Posterior vena cava (tissue), 2 donors: Measurements from ENCODE around the gene RLN2. TPM values are rescaled to one million over a fixed set of nuclear protein-coding genes. Genes with fewer than 3 reads are reported as not detected.
"Not testable (repeated sequence)": the region's sequence is repeated elsewhere in the genome, so short reads cannot be mapped to it uniquely, and the experiment has no call there.

Experiments used
- DNase-seq: peaks from one replicate; pipeline ENCODE4 v3.0.0-alpha.2; 2020; ENCODE audit warnings: low spot score
- intact Hi-C, 2 donors: fragments of 100-400 bp; cut with DNase I; formaldehyde crosslinking; loops; one replicate each; pipeline versions ENCODE4 v1.14.1 to v1.14.2; 2022 to 2023
- long read RNA-seq, 2 donors: library from polyadenylated mRNA; unstranded; transcript quantifications; one replicate each; pipeline ENCODE4 v2.0.0, GENCODE V29; 2020 to 2021
- total RNA-seq, 2 donors: library from RNA; stranded (reverse); fragmentation: NEBNext Ultra II Directional; extraction: Animal tissue kit (Norgen Biotek cat#: 25700); gene quantifications; one replicate each; pipeline ENCODE4 v1.2.1, GENCODE V29; 2021
- donor health status: DM: yes; HTN: yes; CAD: no.
- donor health status: DM: yes; HTN: yes; CAD: no.

RLN2 gene
- total RNA-seq = not detected
- long read RNA-seq, donor 1 = 0 reads
- long read RNA-seq, donor 2 = 0 reads

DNA sequence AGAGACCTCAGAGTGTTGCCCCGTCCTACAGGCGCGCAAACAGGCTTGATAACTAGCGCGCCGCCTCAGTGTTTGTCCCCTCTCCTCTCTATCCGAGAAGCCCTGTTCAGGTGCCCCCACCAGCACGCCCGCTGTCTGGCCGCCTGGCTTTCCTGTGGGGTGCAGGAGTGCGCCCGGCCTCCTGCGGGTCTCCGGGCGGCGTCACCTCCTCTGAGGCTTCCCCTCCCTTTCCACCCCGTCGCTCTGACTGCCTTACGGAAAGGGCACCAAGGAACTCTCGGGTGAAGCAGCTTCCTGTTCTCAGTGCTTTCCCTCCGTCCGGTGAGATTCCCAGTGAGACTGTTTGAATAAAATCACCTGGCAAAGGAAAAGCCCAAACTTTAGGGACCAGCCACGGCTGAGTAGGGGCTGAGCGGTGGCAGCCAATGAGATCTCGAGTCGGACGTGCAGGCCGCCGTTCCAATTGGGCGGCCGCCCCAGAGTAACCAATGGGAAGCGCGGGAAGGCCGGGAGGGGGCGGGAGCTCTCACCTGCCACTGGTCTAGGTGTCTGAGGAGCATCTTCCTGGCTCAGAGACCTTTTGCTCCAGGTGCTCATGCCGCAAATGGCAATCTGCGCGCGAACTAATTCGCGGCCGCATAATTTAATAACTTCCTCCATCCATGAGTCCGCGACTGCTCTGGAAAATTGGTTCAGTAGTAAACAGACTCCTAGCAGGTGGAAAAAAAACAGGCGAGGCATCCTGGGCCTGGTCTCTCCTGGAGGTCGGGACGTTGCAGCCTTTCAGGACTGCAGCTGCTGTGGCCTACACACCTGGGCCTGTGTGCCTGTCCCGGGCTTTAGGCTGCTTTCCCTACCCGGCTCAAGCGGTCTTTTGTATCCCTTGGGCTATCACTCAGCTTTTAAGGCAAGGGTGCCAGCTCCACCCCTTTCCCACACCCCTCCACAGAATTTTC lies at the start of gene RLN2:
TSS of gene RLN2 (minus strand) at position 877 of the 956 bp plus-strand sequence. CDS start at position 741, 136 bp downstream.
- intact Hi-C loops, DNase-seq: not testable (repeated sequence)

- intact Hi-C loops = no loop called here
- no peak for DNase-seq
These were observed 49.7 kb upstream of the RLN2 start for GRCh38 chr9:5354184-5354583.

GRCh38 chr9:5352637-5353248 lies 48.2 kb upstream of the RLN2 start:
- intact Hi-C loops = no loop called here
- no peak for DNase-seq

DNA sequence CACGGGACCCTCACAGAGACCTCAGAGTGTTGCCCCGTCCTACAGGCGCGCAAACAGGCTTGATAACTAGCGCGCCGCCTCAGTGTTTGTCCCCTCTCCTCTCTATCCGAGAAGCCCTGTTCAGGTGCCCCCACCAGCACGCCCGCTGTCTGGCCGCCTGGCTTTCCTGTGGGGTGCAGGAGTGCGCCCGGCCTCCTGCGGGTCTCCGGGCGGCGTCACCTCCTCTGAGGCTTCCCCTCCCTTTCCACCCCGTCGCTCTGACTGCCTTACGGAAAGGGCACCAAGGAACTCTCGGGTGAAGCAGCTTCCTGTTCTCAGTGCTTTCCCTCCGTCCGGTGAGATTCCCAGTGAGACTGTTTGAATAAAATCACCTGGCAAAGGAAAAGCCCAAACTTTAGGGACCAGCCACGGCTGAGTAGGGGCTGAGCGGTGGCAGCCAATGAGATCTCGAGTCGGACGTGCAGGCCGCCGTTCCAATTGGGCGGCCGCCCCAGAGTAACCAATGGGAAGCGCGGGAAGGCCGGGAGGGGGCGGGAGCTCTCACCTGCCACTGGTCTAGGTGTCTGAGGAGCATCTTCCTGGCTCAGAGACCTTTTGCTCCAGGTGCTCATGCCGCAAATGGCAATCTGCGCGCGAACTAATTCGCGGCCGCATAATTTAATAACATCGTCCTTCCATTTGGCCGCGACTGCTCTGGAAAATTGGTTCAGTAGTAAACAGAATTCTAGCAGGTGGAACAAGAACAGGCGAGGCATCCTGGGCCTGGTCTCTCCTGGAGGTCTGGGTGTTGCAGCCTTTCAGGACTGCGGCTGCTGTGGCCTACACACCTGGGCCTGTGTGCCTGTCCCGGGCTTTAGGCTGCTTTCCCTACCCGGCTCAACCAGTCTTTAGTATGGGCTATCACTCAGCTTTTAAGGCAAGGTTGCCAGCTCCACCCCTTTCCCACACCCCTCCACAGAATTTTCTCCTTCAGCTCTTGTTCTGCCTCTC lies 34.8 kb upstream of the RLN2 start, which contains the start of gene RLN1:
TSS of gene RLN1 (minus strand) at position 885 of the 990 bp plus-strand sequence. CDS start at position 755, 130 bp downstream.
- intact Hi-C loops, DNase-seq: not testable (repeated sequence)

- no peak for DNase-seq
- intact Hi-C loops = no loop called here
These were observed 32.2 kb upstream of the RLN2 start for GRCh38 chr9:5336688-5337087.

DNA sequence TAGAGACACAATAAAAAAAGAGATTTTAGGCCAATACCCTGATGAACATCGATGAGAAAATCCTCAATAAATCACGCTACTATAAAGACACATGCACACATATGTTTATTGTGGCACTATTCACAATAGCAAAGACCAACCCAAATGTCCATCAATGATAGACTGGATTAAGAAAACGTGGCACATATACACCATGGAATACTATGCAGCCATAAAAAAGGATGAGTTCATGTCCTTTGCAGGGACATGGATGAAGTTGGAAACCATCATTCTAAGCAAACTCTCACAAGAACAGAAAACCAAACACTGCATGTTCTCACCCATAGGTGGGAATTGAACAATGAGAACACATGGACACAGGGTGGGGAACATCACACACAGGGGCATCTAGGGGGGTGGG lies 26.8 kb upstream of the RLN2 start:
- DNase-seq, intact Hi-C loops: not testable (repeated sequence)

- DNase-seq = peak; percentile 64
- intact Hi-C loops = no loop called here
These were observed 22.5 kb upstream of the RLN2 start for GRCh38 chr9:5326893-5327548.

DNA sequence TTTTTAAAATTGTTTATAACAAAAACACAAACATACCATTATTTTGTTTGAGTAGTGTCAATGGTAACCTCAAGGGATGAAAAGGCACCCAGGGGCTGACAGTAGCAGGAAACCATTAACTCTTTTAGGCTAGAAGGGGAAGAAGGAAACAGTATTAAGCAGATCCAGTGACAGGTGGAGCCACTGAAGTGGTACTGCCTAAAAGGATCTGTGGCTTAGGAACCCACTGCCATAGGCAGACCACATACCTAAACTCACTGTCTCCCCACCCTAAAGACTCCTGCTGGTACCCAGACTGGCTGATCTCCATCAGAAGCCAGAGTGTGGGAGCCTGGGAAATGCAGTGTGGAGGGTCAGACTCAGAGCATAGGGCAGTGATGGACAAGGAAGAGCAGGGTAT lies 21.7 kb upstream of the RLN2 start:
- DNase-seq = no peak
- intact Hi-C loops = no loop called here

- DNase-seq, intact Hi-C loops: not testable (repeated sequence)
These were observed 17.1 kb upstream of the RLN2 start for GRCh38 chr9:5321601-5322000.

GRCh38 chr9:5321058-5321457 lies 16.5 kb upstream of the RLN2 start:
- DNase-seq = no peak
- intact Hi-C loops = no loop called here

DNA sequence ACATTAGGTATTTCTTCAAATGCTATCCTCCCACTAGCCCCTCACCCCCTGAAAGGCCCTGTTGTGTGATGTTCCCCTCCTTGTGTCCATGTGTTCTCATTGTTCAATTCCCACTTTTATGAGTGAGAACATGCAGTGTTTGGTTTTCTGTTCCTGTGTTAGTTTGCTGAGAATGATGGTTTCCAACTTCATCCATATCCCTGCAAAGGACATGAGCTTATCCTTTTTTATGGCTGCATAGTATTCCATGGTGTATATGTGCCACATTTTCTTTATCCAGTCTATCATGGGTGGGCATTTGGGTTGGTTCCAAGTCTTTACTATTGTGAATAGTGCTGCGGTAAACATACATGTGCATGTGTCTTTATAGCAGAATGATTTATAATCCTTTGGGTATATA lies 11.9 kb upstream of the RLN2 start:
- intact Hi-C loops = loop anchor here in 1 of 2 donors (10.0 kb wide), 1 partner anchor 178 kb away; no protein-coding TSS in a partner anchor
- DNase-seq = not testable (repeated sequence)

DNA sequence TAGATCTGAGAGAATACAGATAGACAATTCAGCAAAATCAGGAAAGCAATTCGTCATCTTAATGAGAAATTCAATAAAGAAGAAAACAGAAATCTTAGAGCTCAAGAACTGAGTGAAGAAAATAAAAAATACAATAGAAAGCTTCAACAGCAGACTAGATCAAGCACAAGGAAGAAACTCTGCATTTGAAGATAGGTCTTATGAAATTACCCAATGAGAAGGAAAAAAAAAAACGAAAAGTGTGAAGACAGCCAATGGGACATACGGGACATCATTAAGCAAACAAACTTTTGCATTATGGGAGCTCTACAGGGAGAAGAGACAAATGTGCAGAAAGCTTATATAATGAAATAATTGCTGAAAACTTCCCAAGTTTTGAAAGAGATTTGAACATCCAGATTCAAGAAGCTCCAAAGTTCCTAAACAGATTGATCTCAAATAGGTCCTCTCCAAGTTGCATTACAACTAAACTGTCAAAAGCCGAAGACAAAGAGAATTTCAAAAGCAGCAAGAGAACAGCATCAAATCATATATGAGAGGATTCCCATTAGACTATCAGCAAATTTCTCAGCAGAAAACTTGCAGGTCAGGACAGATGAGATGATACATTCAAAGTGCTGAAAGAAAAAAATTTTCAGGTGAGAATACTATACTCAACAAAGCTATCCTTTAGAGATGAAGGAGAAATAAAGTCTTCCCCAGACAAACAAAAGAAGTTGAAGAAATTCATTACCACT lies 10.8 kb upstream of the RLN2 start:
- DNase-seq = no peak
- intact Hi-C loops = loop anchor here in 1 of 2 donors (10.0 kb wide), 1 partner anchor 179 kb away; no protein-coding TSS in a partner anchor

GRCh38 chr9:5310851-5311250 lies 6.3 kb upstream of the RLN2 start:
- intact Hi-C loops = loop anchor here in 1 of 2 donors (10.0 kb wide), 1 partner anchor 184 kb away; no protein-coding TSS in a partner anchor
- DNase-seq = no peak

- intact Hi-C loops = no loop called here
- no peak for DNase-seq
These were observed 1.2 kb upstream of the RLN2 start for GRCh38 chr9:5305741-5306140.

DNA sequence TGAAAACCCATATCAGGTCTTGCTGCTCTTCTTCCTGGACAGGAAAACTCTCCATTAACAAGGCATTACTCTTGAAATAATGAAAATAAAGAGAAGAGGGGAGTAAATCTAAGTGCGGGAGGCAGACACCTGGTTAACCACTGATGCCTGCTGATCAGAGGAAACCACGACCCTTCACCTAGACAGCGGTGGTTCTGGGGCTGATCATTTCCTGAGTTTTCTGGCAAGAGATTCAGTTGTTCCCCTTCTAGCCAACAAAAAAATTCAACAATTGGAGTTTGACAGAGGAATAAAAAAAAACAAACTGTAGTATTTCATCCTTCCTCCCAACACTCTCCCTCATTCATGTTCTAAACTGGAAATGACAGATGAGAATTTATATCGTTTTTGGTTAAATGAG lies 3.0 kb downstream of the RLN2 start:
- intact Hi-C loops = no loop called here
- DNase-seq = no peak

GRCh38 chr9:5292141-5292540 lies 12.4 kb downstream of the RLN2 start:
- intact Hi-C loops = no loop called here
- no peak for DNase-seq

GRCh38 chr9:5288591-5288990 lies 15.9 kb downstream of the RLN2 start:
- DNase-seq = no peak
- intact Hi-C loops = no loop called here

GRCh38 chr9:5286262-5286661 lies 18.3 kb downstream of the RLN2 start:
- intact Hi-C loops = no loop called here
- no peak for DNase-seq
